Parathyroid adenoma (tissue), 2 donors: ENCODE measurements around the gene MT1E.
A peak's percentile ranks its signal among the peaks of the same experiment; 100 is the strongest.

Source experiments
- H2AFZ ChIP-seq: fragments of 300-600 bp; sonication (generic); one replicate; pipeline ENCODE4 v1.7.0; 2017; ENCODE audit warnings: antibody characterized with exemption, mild to moderate bottlenecking
- H3K27ac ChIP-seq: fragments of 300-600 bp; sonication (generic); one replicate; pipeline ENCODE4 v1.7.0; 2017
- H3K27me3 ChIP-seq: fragments of 300-600 bp; sonication (generic); one replicate; pipeline ENCODE4 v1.7.0; 2017; ENCODE audit warnings: low read length; ENCODE audit not compliant: control insufficient read depth, insufficient read depth
- H3K36me3 ChIP-seq: fragments of 300-600 bp; sonication (generic); one replicate; pipeline ENCODE4 v1.7.0; 2017; ENCODE audit warnings: low read length; ENCODE audit not compliant: control insufficient read depth, insufficient read depth
- H3K4me1 ChIP-seq: fragments of 300-600 bp; sonication (generic); one replicate; pipeline ENCODE4 v1.7.0; 2017; ENCODE audit warnings: control low read depth
- H3K4me2 ChIP-seq: fragments of 300-600 bp; sonication (generic); one replicate; pipeline ENCODE4 v1.7.0; 2017; ENCODE audit warnings: low read length
- H3K4me3 ChIP-seq: fragments of 300-600 bp; sonication (generic); one replicate; pipeline ENCODE4 v1.7.0; 2017; ENCODE audit warnings: low read depth, low read length
- H3K79me2 ChIP-seq: fragments of 300-600 bp; sonication (generic); one replicate; pipeline ENCODE4 v1.7.0; 2017; ENCODE audit warnings: control low read depth
- H3K9ac ChIP-seq: fragments of 300-600 bp; sonication (generic); one replicate; pipeline ENCODE4 v1.7.0; 2017; ENCODE audit warnings: mild to moderate bottlenecking
- H3K9me3 ChIP-seq: fragments of 300-600 bp; sonication (generic); one replicate; pipeline ENCODE4 v1.7.0; 2017; ENCODE audit warnings: low read length; ENCODE audit not compliant: control insufficient read depth
- CTCF ChIP-seq: fragments of 300-600 bp; sonication (generic); IDR thresholded peaks from one replicate; pipeline ENCODE4 v1.7.0; 2017; ENCODE audit warnings: antibody characterized with exemption, mild to moderate bottlenecking
- donor health status: primary hyperparathyroidism.

The MT1E gene

GRCh38 chr16:56611281-56611833, 14.2 kb upstream of the MT1E start:
- no peak overlapping the region for H3K9ac ChIP-seq
- no peaks in the 10 kb centered on the region for H3K27me3 ChIP-seq
- peaks cover 15% of the 10 kb centered on the region for H3K4me1 ChIP-seq
- H3K36me3 ChIP-seq = no peaks in the 10 kb centered on the region
- no peaks in the 10 kb centered on the region for H3K79me2 ChIP-seq
- peak overlapping the region; percentile 68 for H3K27ac ChIP-seq
- no peaks in the 10 kb centered on the region for H3K9me3 ChIP-seq
- H2AFZ ChIP-seq = no peak overlapping the region
- H3K4me3 ChIP-seq = no peak overlapping the region
- TF ChIP-seq CTCF = no peak
- no peak overlapping the region for H3K4me2 ChIP-seq

GRCh38 chr16:56613706-56614105, 11.9 kb upstream of the MT1E start:
- Histone ChIP-seq H2AFZ (no peak overlapping the region), H3K9ac (no peak overlapping the region), H3K79me2 (no peaks in the 10 kb centered on the region), H3K4me2 (no peak overlapping the region), H3K27me3 (no peaks in the 10 kb centered on the region), H3K27ac (no peak overlapping the region), H3K4me3 (no peak overlapping the region), H3K9me3 (no peaks in the 10 kb centered on the region), H3K4me1 (peaks cover 19% of the 10 kb centered on the region), H3K36me3 (no peaks in the 10 kb centered on the region)
- TF ChIP-seq CTCF = no peak

- no peaks in the 10 kb centered on the region for H3K79me2 ChIP-seq
- H3K27me3 ChIP-seq = no peaks in the 10 kb centered on the region
- H3K27ac ChIP-seq = no peak overlapping the region
- H3K4me1 ChIP-seq = peaks cover 13% of the 10 kb centered on the region
- H3K9me3 ChIP-seq = no peaks in the 10 kb centered on the region
- no peak overlapping the region for H3K4me3 ChIP-seq
- no peaks in the 10 kb centered on the region for H3K36me3 ChIP-seq
- H3K9ac ChIP-seq = no peak overlapping the region
- H3K4me2 ChIP-seq = no peak overlapping the region
- H2AFZ ChIP-seq = no peak overlapping the region
- no peak for TF ChIP-seq CTCF
Observed at GRCh38 chr16:56614549-56614991, 11.0 kb upstream of the MT1E start.

- Histone ChIP-seq H3K4me1 (peaks cover 6% of the 10 kb centered on the region), H2AFZ (no peak overlapping the region), H3K9me3 (no peaks in the 10 kb centered on the region), H3K27me3 (no peaks in the 10 kb centered on the region), H3K9ac (no peak overlapping the region), H3K4me2 (no peak overlapping the region), H3K36me3 (no peaks in the 10 kb centered on the region), H3K79me2 (no peaks in the 10 kb centered on the region), H3K27ac (no peak overlapping the region), H3K4me3 (no peak overlapping the region)
- TF ChIP-seq CTCF = no peak
Observed at GRCh38 chr16:56615353-56615752, 10.2 kb upstream of the MT1E start.

- Histone ChIP-seq H3K9me3 (no peaks in the 10 kb centered on the region), H3K4me2 (peak overlapping the region; percentile 35), H3K79me2 (no peaks in the 10 kb centered on the region), H3K36me3 (no peaks in the 10 kb centered on the region), H3K27me3 (no peaks in the 10 kb centered on the region), H3K9ac (no peak overlapping the region), H3K4me3 (no peak overlapping the region), H2AFZ (peak overlapping the region; percentile 85), H3K4me1 (peaks cover 6% of the 10 kb centered on the region), H3K27ac (no peak overlapping the region)
- no peak for TF ChIP-seq CTCF
Observed at GRCh38 chr16:56616608-56617211, 8.9 kb upstream of the MT1E start.
